ENCODE data around the gene ASMTL.

DNA sequence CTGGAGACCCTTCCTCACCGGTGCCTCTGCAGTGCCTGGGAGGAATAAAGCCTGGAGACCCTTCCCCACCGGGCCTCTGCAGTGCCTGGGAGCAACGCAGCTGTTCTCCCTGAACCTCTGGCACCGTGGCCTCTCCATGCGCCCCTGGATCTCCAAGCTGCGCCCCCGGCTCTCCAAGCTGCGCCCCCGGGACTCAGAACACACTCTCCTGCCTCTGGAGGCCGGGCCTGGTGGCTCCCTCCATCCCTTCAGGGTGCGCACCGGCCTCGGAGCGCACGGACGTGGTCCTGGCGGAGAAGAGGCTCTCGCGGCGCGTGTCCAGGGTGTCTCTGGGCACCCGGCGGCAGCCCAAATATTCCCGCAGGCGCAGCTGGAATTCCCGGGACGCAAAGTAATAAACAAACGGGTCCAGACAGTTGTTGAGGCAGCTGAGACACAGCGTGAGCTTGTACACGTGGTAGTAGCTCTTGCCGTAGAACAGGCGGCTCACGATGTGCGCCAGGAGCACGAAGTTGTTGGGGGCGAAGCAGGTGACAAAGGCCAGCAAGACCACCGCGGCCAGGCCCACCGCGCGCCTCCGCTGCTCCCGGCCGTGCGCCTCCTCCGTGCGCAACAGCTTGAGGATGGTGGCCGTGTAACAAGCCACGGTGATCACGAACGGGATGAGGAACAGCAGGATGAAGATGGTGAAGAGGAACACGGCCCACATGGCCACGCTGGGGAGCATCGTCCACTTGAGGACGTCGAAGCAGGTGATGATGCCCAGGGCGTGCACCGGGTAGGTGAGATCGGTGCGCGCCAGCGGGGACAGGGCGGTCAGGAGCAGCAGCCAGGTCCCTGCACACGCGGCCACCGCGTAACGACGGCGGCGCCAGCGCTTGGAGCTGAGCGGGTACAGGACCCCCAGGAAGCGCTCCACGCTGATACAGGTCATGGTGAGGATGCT lies 12.8 kb upstream of the ASMTL start:
- TF ChIP-seq, protein P1, sequence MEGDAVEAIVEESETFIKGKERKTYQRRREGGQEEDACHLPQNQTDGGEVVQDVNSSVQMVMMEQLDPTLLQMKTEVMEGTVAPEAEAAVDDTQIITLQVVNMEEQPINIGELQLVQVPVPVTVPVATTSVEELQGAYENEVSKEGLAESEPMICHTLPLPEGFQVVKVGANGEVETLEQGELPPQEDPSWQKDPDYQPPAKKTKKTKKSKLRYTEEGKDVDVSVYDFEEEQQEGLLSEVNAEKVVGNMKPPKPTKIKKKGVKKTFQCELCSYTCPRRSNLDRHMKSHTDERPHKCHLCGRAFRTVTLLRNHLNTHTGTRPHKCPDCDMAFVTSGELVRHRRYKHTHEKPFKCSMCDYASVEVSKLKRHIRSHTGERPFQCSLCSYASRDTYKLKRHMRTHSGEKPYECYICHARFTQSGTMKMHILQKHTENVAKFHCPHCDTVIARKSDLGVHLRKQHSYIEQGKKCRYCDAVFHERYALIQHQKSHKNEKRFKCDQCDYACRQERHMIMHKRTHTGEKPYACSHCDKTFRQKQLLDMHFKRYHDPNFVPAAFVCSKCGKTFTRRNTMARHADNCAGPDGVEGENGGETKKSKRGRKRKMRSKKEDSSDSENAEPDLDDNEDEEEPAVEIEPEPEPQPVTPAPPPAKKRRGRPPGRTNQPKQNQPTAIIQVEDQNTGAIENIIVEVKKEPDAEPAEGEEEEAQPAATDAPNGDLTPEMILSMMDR (IDR thresholded peaks at IDR 0.05; ENCODE audit: poor library complexity): no peak
- TF ChIP-seq EZH2 (IDR thresholded peaks at IDR 0.05; ENCODE audit: borderline replicate concordance) (no peak), EZH2phosphoT487 (IDR thresholded peaks at IDR 0.05; ENCODE audit: low read depth, severe bottlenecking, unreplicated experiment) (no peak)

All from hepatocyte (in vitro differentiated cells).